HG03097 (cell line): ENCODE data around the gene TSPAN18.

Experiments used
- ATAC-seq: cut with Tn5 transposase; IDR thresholded peaks from one replicate; pipeline ENCODE4 v1.9.1; 2021; ENCODE audit not compliant: unreplicated experiment, low FRiP score

Gene TSPAN18

DNA sequence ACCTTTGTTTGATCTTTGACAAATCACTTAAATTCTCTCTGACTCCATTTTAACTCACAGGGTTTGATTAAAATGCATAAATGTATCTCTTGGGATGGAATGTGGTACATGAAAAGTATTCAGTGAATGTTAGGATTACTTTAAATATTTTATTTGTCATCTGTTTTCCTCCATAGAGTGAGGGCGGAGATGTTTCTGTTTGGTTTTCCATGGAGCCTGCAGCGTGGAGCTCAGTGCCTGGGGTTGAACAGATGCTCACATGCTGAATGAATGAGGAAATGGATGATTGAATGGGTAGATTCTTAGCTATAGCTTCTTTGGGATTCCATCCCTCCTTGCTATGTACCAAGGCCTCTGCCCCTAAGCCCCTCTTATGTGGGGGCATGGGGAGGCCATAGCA lies 10.0 kb downstream of the TSPAN18 start:
- no peak for ATAC-seq

DNA sequence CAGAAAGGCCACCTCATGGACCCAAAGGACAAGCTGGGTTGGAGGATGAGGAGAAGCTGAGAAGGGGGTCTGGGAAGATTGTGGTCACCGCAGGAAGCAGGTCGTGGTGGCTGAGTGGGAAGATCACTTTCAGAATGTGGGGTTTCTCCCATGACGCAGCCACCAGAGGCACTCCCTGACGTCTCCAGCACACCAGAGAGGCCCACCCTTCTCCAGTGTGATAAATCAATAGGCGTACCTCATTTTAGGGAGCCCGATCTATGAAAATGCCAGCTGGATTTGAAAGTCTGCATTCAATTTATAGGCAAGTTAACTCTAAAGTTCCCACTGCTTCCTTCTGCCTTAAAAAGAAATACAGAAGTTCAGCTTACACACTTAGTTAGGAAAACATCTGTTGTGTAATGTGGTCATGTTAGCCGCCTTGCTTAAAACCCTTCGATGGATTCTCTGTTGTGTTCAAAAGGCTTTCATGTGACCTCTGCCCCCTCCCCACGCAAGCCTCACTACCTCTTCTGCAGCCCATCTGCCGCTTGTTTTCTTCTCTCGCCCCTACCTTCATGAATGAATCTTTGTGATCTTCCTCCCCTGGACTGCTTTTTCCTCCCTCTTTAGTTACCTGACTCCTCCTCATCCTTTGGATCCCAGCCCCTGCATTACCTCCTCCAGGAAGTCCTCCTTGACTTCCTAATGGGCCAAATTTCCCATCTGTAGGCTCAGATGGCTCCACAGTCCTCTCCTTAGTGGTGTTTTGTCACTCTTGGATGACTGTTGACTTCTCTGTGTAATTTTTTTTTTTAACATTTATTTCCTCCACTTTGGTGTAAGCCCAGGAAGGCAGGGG lies 10.7 kb downstream of the TSPAN18 start:
- ATAC-seq, result no peak

DNA sequence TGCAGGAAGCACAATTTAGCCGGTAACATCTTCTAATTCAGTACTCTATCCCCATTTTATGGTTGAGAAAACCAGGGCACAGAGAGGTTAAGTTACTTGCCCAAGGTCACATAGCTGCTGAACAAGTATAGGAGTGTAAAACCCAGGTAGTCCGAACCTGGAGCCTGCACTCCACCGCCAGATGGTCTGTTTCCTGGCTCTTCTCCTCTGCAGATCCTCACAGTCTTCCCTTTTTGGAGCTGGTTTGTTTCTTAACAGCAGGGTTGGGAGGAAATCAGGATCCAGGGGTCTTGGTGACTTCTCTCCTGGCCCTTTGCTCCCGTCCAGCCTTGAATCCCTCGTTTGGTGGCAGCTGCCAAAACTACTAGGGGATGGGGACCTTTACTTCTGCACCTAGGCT lies 12.0 kb downstream of the TSPAN18 start:
- ATAC-seq, result no peak

DNA sequence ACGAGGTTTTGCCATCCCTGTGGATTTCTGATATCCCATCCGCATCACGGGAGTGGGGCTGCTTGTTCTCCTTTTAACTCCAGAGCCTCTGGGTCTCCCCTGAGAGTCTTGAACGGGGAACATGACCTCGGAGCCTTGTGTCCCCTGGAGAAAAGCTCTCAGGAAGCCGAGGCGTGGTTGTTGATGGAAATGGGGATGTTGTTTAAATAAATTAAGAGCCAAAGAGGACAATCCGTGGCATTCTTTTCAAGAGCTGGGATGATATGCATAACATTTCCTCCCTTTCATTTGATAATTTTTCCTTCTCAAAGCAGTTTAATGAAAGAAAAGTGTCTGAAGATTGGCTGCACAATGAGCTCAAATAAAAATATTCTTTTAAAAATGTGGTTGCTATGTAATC lies 14.2 kb downstream of the TSPAN18 start:
- ATAC-seq, result no peak

DNA sequence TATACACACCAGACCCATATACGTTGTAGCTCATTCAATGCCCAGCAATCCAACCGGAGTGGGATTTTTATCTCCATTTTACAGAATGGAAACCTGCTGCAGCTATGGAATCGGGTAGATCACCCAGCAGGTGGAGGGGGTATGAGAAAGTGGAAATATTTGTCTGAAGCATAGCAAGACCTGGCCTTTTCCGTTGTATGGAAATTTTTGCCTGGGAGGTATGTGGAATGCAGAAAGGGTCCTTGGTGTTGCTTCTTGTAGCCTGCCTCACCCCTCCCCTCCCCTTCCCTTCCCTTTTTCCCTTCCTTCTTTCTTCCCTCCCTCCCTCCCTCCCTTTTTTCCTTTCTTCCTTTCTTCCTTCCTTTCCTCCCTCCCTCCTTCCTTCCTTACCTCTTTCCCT lies 15.2 kb downstream of the TSPAN18 start:
- no peak for ATAC-seq

DNA sequence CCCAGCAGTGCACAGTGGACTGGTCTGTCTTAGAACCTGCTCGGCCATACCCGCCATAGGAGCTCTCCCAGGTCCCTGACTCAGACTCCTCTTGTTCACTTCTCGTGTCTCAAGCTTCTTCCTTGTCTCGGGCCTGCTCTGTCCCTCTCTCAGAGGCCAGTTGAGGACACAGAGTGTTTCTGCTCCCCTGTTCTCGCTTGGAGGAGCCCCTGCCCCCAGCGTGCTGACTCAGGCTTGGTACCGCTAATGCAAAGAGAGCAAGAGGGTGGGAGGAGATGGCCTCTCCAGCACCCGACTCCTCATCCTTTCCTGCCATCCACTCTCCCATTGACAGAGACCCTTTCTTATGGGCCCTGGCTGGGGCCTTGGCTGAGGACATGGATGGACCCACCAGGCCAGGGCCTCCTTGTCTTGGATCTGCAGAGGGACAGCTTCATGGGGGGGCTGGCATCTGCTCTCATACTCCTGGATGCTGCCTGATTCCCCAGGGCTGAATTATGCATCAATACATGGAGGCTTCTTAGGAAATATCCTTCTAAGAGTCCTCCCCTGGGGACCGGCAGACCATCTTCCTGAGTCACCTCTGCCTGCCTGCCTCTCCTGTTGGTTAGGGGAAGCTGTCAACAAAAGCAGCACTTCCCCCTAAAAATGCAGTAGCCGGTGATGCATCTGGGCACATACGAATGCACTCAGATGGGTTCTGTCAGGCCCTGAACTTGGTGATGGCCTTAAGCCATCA lies 15.9 kb downstream of the TSPAN18 start:
- ATAC-seq, result no peak

DNA sequence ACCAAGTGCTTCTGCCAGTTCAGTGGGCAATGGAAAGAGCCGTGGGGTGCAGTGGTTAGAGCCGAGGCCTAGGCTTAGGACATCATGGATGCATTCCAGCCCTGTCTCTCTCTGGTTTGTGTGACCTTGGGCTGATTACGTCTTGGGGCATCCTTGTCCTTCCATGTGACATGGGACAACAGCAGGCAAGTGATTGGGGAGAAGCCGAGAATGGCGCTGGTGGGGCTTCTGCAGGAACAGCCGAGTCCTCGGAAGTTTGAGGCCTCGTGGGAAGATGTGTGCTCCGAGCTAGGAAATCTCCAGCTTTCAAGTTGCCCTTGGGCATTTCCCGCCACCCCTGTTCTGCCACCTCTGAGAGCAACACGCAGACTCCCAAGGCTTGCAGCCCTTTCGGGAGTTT lies 16.6 kb downstream of the TSPAN18 start:
- no peak for ATAC-seq

DNA sequence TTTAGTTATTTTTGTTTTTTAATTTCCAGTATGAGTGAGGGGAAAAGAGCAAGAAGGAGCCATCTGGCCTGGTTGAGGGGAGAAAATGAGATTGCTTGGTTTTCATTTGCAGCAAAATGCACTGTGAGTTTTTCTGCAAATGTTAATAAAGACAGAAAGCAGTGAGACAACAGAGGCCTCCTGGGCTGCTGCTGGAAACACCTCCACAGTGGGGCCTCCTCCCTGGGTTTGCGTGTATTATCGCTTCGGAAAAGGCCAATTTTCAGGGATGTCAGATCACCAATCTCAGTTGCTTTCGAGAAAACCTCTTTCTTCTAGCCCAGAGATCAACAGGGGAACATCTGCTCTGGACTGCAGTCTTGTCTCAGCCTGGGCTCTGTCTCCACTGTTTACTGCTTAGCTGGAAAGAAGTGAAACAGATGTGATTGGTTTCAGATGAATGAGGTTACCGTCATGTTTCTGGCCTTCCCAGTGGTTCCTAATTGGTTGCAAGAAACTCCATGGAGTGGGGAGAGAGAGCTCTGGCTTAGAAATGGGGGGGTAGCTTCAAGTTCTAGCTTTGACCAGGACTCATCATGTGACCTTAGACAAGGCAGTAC lies 17.3 kb downstream of the TSPAN18 start:
- ATAC-seq, result no peak

DNA sequence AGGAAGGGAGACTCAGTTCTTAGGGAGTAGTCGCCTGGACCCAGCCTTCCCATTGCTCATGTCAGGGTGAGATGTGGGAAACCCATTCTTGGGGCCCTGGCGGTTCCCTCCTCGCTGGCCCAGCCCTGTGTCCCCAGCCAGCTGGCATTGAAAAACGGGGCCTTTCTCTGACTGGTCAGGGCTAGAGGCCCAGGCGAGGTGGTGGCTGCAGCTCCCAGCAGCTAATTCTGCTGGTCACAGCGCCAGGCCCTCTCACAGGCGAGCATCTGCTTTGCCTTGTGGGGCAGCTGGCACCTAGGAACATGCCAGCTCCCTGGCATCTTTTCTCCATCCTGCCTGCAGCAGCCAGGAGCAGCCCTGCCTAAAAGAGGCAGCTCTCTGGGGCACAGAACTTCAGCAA lies 20.1 kb downstream of the TSPAN18 start:
- no peak for ATAC-seq

DNA sequence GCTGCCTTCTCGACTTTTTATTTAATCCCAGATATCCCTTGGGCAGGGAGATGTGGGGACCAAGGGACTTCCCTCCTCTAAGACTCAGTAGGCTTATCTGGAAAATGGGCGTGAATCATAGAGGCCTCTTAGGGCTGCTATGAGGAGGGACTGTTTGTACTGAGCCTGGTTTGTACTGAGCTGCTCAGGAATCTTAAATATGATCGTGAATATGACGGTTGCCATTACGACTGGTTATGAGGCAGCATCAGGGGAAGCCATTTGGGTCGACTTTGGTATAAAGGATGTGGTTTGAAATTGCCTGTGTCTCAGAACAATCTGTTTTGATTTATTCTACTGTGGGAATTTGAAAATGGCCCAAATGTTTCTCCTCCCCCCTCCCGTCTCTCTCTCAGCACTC lies 20.6 kb downstream of the TSPAN18 start:
- no peak for ATAC-seq

DNA sequence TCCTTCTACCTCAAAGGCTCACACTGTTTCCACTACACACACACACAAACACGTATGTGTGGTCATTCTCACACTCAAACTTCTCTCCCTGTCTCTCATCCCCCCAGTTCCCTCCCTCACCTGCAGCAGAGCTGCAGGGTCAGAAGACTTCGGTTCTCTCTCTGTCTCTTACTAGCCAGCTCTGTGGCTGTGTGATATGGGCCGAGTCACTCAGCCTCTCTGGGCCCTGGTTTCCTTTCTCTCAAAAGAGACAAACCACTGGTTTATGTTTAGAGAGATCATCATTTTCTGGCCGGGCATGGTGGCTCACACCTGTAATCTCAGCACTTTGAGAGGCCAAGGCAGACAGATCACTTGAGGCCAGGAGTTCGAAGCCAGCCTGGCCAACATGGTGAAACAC lies 21.1 kb downstream of the TSPAN18 start:
- no peak for ATAC-seq

DNA sequence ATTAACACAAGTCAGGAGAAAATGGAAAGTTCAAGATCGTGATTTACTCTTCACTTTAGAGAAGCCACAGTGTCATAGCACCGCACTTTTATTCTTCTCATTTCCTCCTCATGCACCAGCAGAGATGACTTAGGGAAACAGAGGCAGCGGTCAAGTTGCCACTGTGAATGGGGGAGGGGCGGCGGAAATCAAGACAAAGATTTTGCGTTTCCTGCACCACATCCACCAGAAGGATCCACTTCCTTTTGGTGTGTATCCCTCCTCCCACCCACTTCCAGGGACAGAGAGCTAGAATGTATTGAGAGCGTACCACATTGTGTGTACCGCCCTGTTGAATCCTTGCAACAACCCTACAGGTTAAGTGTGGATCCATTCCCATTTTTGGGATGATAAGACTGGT lies 21.8 kb downstream of the TSPAN18 start:
- ATAC-seq, result no peak

DNA sequence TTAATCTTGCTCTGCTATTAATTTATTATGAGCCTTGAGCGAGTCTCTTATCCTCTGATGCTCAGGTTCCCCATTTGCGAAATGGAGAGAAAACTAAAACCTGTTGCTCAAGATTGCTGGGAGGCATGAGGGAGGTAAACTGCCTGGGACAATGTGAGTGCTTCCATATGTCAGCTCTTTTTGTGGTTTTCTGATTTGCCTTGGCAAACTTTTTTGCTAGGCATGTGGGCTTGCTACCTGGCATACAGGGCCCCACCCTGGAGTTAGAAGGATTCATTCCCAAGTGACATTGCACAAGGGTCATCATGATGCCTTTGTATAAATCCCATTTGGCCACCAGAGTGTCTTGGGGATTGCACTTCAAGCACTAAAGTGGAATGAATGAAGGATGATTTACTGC lies 22.4 kb downstream of the TSPAN18 start:
- no peak for ATAC-seq

DNA sequence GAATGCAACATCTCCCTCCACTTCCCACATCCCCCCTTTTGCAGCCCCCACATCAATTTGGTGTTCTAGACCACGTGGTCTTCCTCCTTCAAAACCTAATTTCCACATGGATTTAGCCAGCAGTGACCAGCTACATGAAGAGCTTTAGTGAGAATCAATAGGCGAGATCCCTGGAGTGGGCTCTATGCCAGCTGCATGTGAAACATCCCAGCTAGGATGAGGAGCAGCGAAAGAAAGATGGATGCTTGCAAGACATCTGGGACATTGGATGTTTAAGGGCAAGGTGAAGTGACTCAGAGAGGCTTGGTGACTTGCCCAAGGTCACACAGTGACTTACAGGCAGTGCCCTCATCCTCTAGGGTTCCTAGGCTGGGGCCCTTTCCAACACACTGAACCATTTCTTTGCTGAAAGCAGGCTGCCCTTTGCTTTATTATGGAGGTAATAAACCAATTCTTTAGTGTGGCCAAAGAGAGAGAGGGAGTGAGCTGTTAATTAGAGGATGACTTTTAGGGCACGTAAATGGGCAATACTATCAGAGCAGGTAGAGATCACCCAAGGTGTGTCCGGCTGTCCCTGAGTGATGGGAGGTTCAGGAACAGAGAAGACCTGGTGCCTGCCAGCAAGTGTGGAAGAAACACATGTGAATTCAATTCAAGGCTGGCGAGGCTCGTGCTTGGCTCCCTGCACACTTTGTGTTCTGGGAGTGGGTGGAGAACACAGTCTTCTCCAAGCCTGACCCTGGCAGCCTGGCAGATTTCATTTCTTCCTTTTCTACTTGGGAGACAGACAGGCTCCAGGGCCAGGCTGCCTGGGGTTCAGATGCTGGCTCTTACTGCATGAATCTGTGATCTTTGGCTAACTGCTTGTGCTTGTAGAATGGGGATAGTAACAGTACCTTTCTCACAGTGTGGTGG lies 24.0 kb downstream of the TSPAN18 start:
- no peak for ATAC-seq

DNA sequence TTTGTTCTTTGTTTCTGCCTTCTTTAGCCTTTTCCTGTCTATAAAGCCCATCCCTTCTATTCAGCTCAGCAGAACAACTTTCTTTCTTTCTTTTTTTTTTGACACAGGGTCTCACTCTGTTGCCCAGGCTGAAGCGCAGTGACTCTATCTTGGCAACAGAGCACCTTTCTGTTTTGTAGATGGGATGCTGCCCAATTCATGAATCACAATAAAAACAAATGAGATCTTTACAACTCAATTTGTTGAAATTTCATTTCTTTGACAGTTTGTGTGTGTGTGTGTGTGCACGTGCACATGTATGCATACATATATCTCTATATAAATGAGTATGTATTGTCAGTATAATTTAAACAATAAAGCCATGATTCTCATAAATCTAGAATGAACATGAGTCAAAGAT lies 25.5 kb downstream of the TSPAN18 start:
- ATAC-seq, result no peak

DNA sequence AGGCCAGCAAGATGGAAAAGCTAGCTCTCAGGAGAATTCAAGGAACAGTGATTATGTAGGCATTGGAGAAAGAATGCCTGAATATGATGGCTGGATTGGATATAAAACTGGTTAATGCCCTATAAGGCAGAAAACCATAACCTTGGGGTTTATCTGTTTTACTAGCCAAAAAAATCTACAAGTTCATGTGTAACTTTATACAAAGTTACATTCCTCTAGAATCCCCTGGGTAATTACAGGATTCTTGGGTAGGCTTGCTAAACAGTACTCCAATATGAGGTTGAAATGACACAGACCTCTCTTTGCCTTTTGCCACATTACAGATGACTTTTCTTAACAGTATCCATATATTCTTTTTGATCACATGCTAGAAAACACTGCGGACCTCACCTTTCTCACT lies 26.0 kb downstream of the TSPAN18 start:
- ATAC-seq, result no peak

DNA sequence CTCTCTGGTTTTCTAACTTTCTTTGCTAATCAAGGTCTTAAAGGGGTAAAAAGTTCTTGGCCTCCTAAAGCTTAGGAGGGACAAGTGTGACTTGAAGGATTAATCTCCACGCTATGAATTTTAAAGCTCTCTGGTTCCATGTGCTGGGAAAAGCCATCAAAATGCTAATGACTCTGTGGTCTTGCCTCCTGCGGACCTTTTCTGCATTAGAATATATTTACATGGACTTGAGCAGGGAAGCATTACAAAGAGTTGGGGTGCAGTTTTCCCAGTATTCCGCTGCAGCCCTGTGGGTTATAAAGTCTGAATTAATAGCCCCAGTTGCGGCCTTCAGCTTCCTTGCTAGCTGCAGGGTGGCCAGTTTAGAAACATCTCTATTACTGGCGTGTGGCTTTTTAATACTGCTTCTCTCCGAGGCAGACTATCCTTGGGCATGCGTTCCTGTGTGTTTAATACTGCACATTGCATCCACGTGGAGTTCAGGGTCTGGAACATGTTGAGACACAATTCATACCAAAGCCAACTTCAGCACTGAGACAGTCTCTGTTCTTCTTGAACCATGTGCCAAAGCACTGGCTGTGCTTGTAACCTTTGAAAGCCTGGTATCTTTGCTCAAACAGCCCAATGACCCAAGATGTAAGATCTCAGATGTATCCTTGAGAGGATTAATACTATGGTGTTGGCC lies 27.3 kb downstream of the TSPAN18 start:
- ATAC-seq, result no peak

DNA sequence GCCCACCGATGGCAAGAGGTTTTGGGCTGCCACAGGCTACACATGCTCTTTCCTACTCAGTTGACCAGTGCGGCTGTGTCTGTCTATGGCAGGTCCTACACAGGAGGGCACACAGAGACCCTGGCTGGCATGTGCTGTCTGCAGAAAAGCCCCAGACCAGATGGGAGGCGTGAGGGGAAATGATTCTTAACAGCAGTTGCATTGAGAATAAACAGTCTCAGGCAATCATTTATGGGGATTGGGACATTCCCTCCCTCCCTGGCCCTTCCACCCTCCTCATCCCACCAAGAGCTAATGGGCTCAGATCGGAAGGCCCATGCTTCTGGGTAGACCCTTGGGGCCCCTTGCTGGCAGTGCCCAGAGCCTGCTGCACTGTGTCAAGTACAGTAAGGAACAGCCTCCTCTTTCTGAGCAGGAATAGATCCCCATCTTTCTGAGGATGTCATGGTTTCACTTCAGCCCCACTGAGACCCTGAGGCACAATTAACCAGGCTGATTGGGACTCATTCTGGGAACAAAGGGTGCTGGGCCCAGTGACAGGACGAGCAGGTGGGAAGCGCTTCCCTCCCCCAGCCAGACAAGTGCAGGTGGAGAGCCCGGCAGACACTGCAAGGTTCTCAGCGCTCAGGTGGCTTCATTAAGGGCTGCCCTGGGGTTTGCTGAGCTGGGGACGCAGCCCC lies 28.3 kb downstream of the TSPAN18 start:
- ATAC-seq, result no peak
